IPS-18c (cell line): ENCODE measurements around the gene PCMTD2.
A peak's percentile ranks its signal among the peaks of the same experiment; 100 is the strongest.

Source experiments
- H3K4me3 ChIP-seq: 2 replicates; pipeline ENCODE4 v1.7.0; 2013; ENCODE audit warnings: low read depth, mild to moderate bottlenecking, low read length, moderate library complexity; ENCODE audit not compliant: insufficient read depth
- H3K9me3 ChIP-seq: one replicate; pipeline ENCODE4 v1.6.1; 2013; ENCODE audit warnings: mild to moderate bottlenecking, low read length, moderate library complexity; ENCODE audit not compliant: control insufficient read depth, insufficient read depth

PCMTD2 gene

GRCh38 chr20:64255361-64256281 is at the start of gene PCMTD2:
Gene PCMTD2 (plus strand): TSS chr20:64255748. CDS start chr20:64259966, 4,218 bp downstream.
- Histone ChIP-seq H3K4me3 (peak within 1 kb of the TSS; percentile 87), H3K9me3 (no peaks in the 10 kb centered on the region)

- Histone ChIP-seq H3K4me3 (no peak overlapping the region), H3K9me3 (peaks cover 6% of the 10 kb centered on the region)
These were observed 48.9 kb upstream of the PCMTD2 start for GRCh38 chr20:64206614-64207013.

GRCh38 chr20:64207641-64208590 is 47.6 kb upstream of the PCMTD2 start:
- no peak overlapping the region for H3K4me3 ChIP-seq

GRCh38 chr20:64209148-64209547 is 46.4 kb upstream of the PCMTD2 start:
- Histone ChIP-seq H3K9me3 (no peaks in the 10 kb centered on the region), H3K4me3 (no peak overlapping the region)

More at GRCh38 chr20:64207641-64208590, 47.6 kb upstream of the PCMTD2 start:
- no peaks in the 10 kb centered on the region for H3K9me3 ChIP-seq

- Histone ChIP-seq H3K4me3 (no peak overlapping the region), H3K9me3 (no peaks in the 10 kb centered on the region)
These were observed 44.7 kb upstream of the PCMTD2 start for GRCh38 chr20:64210656-64211369.

- Histone ChIP-seq H3K4me3 (no peak overlapping the region), H3K9me3 (no peaks in the 10 kb centered on the region)
These were observed 43.5 kb upstream of the PCMTD2 start for GRCh38 chr20:64211874-64212658.

GRCh38 chr20:64212755-64213154 is 42.8 kb upstream of the PCMTD2 start:
- Histone ChIP-seq H3K9me3 (no peaks in the 10 kb centered on the region), H3K4me3 (no peak overlapping the region)

- Histone ChIP-seq H3K4me3 (no peak overlapping the region), H3K9me3 (no peaks in the 10 kb centered on the region)
These were observed 41.4 kb upstream of the PCMTD2 start for GRCh38 chr20:64214113-64214512.

- no peak overlapping the region for H3K4me3 ChIP-seq
- no peaks in the 10 kb centered on the region for H3K9me3 ChIP-seq
These were observed 40.6 kb upstream of the PCMTD2 start for GRCh38 chr20:64214952-64215351.

- Histone ChIP-seq H3K4me3 (no peak overlapping the region), H3K9me3 (no peaks in the 10 kb centered on the region)
These were observed 39.5 kb upstream of the PCMTD2 start for GRCh38 chr20:64216036-64216435.

GRCh38 chr20:64216910-64217309 is 38.6 kb upstream of the PCMTD2 start:
- Histone ChIP-seq H3K9me3 (no peaks in the 10 kb centered on the region), H3K4me3 (no peak overlapping the region)

GRCh38 chr20:64217539-64218221 is 37.9 kb upstream of the PCMTD2 start:
- H3K9me3 ChIP-seq: no peaks in the 10 kb centered on the region
- no peak overlapping the region for H3K4me3 ChIP-seq

- Histone ChIP-seq H3K4me3 (no peak overlapping the region), H3K9me3 (no peaks in the 10 kb centered on the region)
These were observed 36.3 kb upstream of the PCMTD2 start for GRCh38 chr20:64219202-64219601.

- H3K9me3 ChIP-seq: no peaks in the 10 kb centered on the region
- H3K4me3 ChIP-seq: no peak overlapping the region
These were observed 35.8 kb upstream of the PCMTD2 start for GRCh38 chr20:64219730-64220129.

- H3K9me3 ChIP-seq: no peaks in the 10 kb centered on the region
- no peak overlapping the region for H3K4me3 ChIP-seq
These were observed 35.1 kb upstream of the PCMTD2 start for GRCh38 chr20:64220420-64220819.
